GM12872 (cell line): Measurements from ENCODE around the gene USF1.

ENCODE experiments used
- TF ChIP-seq, protein P1 (sequence below): IDR thresholded peaks from 3 replicates; pipeline ENCODE4 v1.5.1; 2011; ENCODE audit warnings: low read depth, mild to moderate bottlenecking, low read length, moderate library complexity; ENCODE audit not compliant: insufficient read depth

USF1 gene

DNA sequence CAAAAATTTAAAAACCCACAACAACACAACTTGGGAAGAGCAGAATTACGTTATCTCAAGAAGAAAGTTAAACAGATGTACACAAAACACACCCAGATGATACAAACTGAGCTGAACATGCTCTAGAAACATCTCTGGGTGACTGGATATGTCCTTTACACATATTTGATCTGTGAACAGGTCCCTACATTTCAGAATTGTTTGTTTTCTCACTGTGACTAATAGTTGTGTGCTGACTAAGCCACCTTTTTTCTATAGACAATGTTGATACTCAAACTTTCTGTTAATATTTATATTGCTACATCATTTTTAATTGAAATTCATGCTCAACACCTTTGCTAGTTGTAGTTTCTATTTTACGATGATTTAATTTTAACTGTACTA, 23.8 kb downstream of the USF1 start:
- TF ChIP-seq, protein P1, sequence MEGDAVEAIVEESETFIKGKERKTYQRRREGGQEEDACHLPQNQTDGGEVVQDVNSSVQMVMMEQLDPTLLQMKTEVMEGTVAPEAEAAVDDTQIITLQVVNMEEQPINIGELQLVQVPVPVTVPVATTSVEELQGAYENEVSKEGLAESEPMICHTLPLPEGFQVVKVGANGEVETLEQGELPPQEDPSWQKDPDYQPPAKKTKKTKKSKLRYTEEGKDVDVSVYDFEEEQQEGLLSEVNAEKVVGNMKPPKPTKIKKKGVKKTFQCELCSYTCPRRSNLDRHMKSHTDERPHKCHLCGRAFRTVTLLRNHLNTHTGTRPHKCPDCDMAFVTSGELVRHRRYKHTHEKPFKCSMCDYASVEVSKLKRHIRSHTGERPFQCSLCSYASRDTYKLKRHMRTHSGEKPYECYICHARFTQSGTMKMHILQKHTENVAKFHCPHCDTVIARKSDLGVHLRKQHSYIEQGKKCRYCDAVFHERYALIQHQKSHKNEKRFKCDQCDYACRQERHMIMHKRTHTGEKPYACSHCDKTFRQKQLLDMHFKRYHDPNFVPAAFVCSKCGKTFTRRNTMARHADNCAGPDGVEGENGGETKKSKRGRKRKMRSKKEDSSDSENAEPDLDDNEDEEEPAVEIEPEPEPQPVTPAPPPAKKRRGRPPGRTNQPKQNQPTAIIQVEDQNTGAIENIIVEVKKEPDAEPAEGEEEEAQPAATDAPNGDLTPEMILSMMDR: no peak

DNA sequence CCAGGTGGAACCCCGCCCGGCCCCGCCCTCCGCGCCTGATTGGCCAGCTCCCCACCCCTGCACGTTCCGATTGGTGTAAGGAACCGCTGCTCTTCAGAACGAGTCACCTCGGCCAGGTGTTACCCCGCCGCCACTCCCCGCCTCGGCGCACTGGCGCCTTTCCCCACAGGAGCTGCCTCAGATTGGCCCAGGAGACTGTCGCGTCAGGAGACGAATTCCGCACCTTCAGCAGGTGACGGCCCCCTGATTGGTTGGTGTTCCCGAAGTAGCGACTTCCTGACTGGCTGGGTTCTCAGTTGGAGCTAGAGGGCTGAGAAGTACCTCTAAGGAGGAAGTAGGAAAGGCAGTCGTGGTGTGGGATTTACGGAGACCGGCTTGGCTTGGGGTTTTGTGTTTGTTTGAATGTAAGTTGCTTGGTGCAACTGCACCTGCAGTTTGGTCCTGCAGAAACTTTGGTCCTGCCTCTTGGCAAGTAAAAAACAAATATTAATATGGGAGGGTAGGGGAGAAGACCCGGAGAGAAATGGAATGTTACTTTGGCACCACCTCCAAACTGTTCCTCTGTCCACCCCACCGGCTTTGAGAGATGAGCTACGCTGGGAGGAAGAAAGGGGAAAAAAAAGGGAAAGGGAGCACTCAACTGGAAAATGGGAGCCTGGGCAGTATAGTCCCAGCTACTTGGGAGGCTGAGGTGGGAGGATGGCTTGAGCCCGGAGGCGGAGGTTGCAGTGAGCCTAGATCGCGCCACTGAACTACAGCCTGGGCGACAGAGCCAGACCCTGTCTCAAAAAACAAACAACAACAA, 24.4 kb downstream of the USF1 start:
- TF ChIP-seq, protein P1: no peak

DNA sequence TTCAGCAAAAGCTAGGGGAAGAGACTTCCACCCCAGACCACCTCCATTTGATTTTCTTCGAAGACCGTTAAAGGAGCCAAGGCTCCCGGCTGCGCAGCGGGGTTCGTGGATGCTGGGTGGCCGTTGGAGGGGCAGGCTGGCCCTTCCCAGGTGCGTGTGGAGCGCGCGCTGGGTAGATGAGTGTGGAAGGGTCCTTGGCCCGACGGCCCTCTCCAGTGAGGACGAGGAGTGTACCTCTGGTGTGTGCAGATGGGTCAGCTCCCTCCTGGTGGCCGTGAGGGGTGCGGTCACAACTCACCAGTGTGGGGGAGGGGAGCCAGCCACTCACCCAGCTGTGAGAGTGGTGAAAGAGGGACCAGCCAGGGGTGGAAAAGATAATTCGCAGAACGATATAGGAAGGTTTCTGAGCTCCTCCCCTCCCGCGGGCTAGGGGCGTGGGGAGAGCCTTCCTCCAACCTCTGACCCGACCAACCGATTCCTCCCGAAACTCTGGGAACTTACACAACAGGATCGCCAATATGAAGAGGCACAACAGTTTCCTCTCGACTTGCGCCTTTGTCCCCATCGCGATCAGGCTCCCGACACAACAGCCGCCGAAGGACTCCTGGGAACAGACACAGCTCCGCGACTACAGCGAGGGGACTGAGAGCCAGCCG, 25.1 kb downstream of the USF1 start, which contains the start of gene F11R:
Gene F11R (minus strand): TSS at position 644 of the 656 bp plus-strand sequence. CDS start 79 bp downstream, at position 565.
- TF ChIP-seq, protein P1: 0 out of 3 replicates have a peak, but pooled peaks have one; percentile 4

DNA sequence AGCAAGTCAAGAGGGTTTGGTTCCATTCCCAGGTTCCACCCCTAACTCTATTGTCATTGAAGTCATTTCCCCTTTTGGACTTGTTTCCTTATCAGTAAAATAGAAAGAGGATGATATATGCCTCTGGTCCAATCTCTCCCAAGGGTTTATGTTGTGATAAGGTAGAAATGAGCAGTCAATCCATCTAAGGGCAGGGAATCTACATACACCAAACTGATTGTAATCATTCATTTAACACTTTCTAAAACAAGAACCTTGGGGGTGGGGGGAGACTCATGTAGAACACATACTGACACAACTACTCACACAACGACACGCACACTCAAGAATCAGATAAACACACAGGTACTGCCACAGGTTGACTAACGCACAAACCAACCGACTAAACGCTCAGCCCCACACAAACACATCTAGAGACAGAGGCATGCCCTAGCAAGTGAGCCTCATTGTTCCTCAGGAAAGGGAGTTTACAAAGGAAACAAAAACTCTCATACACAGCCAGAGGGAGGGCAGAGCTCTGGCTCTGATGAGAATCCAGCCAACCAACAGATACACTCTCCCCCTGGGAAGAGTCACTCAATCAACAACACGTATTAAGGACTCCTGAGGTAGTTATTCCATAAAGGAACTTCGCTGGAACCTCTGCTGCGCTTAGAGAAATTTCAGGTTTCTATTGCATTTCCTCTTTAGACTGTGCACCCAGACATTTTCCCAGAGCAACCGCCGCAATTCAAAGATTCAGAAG, 25.9 kb downstream of the USF1 start:
- TF ChIP-seq, protein P1: no peak

DNA sequence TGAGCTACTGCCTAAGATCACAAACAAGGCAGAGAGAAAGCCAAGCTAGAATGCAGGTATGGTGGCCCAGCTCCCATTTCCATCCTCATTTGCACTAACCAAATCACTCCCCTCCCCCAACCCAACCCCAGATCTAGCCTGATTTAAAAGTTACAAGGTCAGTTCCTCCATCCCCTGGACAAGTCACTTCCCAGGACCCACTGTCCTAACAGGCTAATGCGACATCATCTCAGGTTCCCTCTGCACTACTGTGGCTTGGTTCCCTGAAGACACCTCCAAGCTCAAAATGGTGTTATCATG, 27.2 kb downstream of the USF1 start:
- TF ChIP-seq, protein P1: no peak

DNA sequence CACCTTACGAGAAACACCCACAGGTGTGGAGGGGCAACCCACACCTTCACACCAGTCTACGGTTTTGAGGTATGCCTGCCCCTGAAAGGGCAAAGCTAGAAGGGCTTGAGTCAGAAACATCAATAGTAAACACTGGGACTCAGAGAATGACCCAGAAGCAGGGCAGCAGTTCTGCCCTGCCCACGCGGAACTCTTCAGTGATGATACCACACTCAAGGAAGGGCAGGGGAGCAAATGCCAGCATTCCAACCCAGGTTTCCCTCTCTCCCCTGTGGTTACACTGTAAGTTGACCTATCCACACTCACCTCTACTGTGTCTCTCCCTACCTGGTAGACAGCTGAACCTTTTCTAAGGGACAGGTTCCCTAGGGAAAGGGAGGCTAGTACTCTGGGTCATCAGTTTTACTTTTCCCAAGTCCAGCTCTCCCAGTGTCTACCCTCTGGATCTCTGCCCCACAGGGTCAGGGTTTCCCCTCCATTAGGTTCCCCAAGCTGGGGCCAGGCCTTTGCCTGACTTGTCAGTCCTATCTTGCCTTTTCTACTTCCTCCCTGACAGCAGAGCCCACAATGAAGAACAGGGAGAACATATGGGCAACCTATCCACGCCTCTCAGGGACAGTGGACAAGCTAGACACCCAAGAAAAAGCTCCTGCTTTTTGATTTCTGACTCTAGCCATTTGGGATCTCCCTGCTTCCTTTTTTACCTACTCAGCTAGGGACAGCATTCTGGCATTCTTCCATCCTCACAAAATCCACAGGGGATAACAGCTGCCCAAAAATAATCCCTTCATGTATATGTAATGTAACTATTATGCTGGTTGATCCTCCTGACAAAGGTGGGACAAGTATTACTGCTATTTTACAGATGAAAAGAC, 27.8 kb downstream of the USF1 start:
- TF ChIP-seq, protein P1: no peak
